ENCODE results near the gene RUNX1.

GRCh38 chr21:35017256-35017655 lies 31.8 kb downstream of the RUNX1 start:
- no peak for TF ChIP-seq CTCF (conservative IDR thresholded peaks at IDR 0.05; ENCODE audit: low read depth, low read length)
- TF ChIP-seq EZH2phosphoT487 (IDR thresholded peaks at IDR 0.05; ENCODE audit: borderline replicate concordance, low read length), result no peak
